GM10266 (cell line): Measurements from ENCODE around the gene WIPF1.

ENCODE experiments used
- DNase-seq: peaks from one replicate; pipeline ENCODE4 v3.0.0; 2012; ENCODE audit errors: extremely low spot score
- TF ChIP-seq, protein P1 (sequence below): IDR thresholded peaks from 2 replicates; pipeline ENCODE4 v1.5.1; 2012; ENCODE audit warnings: mild to moderate bottlenecking, low read depth; ENCODE audit not compliant: control insufficient read depth, insufficient read depth; ENCODE audit errors: missing control alignments

The WIPF1 gene

GRCh38 chr2:174573621-174574081 lies 24.0 kb downstream of the WIPF1 start:
- no peak for DNase-seq
- TF ChIP-seq, protein P1, sequence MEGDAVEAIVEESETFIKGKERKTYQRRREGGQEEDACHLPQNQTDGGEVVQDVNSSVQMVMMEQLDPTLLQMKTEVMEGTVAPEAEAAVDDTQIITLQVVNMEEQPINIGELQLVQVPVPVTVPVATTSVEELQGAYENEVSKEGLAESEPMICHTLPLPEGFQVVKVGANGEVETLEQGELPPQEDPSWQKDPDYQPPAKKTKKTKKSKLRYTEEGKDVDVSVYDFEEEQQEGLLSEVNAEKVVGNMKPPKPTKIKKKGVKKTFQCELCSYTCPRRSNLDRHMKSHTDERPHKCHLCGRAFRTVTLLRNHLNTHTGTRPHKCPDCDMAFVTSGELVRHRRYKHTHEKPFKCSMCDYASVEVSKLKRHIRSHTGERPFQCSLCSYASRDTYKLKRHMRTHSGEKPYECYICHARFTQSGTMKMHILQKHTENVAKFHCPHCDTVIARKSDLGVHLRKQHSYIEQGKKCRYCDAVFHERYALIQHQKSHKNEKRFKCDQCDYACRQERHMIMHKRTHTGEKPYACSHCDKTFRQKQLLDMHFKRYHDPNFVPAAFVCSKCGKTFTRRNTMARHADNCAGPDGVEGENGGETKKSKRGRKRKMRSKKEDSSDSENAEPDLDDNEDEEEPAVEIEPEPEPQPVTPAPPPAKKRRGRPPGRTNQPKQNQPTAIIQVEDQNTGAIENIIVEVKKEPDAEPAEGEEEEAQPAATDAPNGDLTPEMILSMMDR = no peak

- TF ChIP-seq, protein P1 = no peak
- no peak for DNase-seq
Measured at GRCh38 chr2:174572556-174572955, 25.0 kb downstream of the WIPF1 start.

DNA sequence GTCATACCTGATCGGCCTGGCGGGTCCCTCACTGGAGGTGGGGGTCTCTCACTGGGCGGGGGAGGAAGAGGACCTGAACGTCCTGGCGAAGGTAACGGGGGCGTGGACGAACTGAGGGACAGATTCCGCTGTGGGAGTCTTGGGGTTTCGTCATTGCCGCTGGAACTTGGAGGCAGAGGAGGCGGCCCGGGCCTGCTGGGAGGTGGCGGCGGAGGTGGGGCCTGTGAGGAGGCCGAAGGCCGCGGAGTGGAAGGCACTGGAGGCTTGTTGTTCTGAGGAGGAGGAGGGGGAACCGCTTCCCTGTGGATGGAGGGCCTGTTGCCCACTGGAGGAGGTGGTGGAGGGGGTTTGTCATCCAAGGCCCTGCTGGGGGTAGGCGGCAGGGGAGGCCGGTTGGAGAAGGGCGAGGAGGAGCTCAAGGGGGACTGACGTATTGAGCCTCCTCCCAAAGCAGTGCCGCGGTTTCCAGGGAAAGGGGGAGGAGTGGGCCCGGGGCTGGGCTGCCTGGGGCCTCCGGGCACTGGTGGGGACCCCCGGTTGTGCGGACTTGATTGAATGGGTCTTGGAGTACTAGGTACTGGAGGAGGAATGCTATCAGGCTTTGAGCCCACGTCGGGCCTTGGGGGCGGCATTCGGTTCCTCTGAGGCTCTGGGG lies 25.8 kb downstream of the WIPF1 start:
- DNase-seq = no peak
- TF ChIP-seq, protein P1 = no peak

GRCh38 chr2:174570318-174570958 lies 27.2 kb downstream of the WIPF1 start:
- TF ChIP-seq, protein P1 = no peak
- no peak for DNase-seq

- no peak for DNase-seq
- TF ChIP-seq, protein P1 = no peak
Measured at GRCh38 chr2:174569678-174570077, 27.9 kb downstream of the WIPF1 start.

GRCh38 chr2:174568425-174568824 lies 29.2 kb downstream of the WIPF1 start:
- DNase-seq = no peak
- TF ChIP-seq, protein P1 = no peak

DNA sequence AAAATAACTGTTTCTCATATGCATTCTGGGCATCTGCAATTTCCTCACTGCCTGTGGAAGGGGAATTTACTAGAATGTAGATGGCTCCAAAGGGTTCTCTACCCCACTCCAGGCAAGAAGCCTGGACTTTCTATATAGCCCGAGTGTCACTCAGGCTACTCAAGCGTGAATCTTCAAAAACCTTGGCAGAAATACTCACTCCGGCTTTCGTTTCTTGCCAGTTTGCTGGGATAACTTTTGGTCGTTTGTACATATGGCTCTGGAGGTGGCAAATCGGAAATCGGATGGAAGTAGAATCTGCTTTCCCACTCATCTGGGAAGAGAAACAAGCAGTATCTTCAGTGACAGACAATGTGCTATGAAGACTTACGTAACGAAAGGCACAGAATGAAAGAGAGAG lies 30.7 kb downstream of the WIPF1 start:
- TF ChIP-seq, protein P1 = no peak
- DNase-seq = no peak
